ENCODE results near the gene SPDYC.

The SPDYC gene

DNA sequence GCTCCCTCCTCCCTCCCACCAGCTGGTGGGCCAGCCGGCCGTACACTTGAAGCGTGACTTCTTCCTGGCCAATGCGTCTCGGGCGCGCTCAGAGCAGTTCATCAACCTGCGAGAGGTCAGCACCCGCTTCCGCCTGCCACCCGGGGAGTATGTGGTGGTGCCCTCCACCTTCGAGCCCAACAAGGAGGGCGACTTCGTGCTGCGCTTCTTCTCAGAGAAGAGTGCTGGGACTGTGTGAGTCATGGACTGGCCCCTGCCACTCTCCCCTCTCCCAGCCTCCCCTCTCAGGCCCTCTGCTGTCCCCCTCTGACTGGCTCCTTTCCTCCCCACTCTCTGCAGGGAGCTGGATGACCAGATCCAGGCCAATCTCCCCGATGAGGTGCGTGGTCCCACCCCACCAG, 36.4 kb downstream of the SPDYC start:
- 96% methylated on average over 17 of the region's 17 CpGs for WGBS, 2 experiments
- H3K36me3 ChIP-seq (ENCODE audit: control insufficient read depth, insufficient read depth, low read length): no peaks in the 10 kb centered on the region
- H3K4me3 ChIP-seq (ENCODE audit: insufficient read depth, low read depth, low read length): no peak overlapping the region
- H3K4me1 ChIP-seq (ENCODE audit: control insufficient read depth, insufficient read depth, low read length): no peaks in the 10 kb centered on the region
- no peak overlapping the region for H3K27ac ChIP-seq (ENCODE audit: insufficient read depth, low read depth, low read length, poor library complexity, severe bottlenecking)
- no peaks in the 10 kb centered on the region for H3K27me3 ChIP-seq (ENCODE audit: control insufficient read depth, insufficient read depth, low read length, poor library complexity, severe bottlenecking)
- H3K9me3 ChIP-seq (ENCODE audit: control insufficient read depth, low read length): no peaks in the 10 kb centered on the region

DNA sequence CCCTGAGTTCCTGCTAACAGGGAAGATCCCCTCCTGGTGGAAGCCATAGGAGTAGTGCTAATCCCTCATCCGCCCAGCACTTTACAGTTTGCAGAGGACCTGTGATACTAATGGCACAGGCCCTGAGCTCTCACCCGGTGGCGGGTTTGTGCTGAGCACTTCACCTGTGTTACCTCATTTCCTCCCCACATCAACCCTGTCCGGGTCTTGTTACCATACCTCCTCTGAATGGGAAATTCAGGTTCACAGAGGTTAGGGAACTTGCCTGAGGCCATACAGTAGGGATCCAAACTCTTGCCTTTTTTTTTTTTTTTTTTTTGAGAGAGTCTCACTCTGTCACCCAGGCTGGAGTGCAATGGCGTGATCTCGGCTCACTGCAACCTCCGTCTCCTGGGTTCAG, 36.9 kb downstream of the SPDYC start:
- WGBS, 2 experiments: 94 to 96% methylated on average over 7 of the region's 7 CpGs
- H3K36me3 ChIP-seq (ENCODE audit: control insufficient read depth, insufficient read depth, low read length): no peaks in the 10 kb centered on the region
- H3K4me1 ChIP-seq (ENCODE audit: control insufficient read depth, insufficient read depth, low read length): no peaks in the 10 kb centered on the region
- no peak overlapping the region for H3K4me3 ChIP-seq (ENCODE audit: insufficient read depth, low read depth, low read length)
- no peak overlapping the region for H3K27ac ChIP-seq (ENCODE audit: insufficient read depth, low read depth, low read length, poor library complexity, severe bottlenecking)
- H3K9me3 ChIP-seq (ENCODE audit: control insufficient read depth, low read length): no peaks in the 10 kb centered on the region
- H3K27me3 ChIP-seq (ENCODE audit: control insufficient read depth, insufficient read depth, low read length, poor library complexity, severe bottlenecking): no peaks in the 10 kb centered on the region

DNA sequence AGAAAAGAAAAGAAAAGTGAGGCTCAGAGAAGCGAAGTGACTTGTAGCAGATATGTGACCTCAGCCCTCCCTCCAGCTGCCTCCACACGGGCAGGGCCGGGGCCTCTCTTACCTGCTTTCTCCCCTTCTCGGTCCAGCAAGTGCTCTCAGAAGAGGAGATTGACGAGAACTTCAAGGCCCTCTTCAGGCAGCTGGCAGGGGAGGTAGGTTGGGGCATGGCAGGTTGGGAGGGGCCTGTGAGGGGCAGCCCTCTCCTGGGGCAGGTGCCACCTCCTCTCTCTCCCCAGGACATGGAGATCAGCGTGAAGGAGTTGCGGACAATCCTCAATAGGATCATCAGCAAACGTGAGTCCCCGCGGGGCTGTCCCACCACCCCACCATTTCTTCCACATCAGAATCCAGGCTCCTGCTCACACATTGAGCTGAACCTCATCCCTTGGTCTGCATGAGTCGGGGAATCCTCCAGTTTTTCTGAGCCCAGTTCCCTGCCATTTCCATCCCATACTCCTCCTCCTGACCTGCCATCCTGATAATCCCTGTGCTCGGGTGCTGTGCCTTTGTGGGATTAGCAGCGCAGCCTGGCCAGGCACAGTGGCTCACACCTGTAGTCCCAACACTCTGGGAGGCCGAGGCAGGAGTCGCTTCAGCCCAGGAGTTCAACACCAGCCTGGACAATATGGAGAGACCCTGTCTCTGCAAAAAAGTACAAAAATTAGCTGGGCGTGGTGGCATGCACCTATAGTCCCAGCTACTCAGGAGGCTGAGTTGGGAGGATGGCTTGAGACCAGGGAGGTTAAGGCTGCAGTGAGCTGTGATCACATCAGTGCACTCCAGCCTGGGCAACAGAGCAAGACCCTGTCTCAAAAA, 38.1 kb downstream of the SPDYC start:
- Histone ChIP-seq H3K4me1 (ENCODE audit: control insufficient read depth, insufficient read depth, low read length) (peaks cover 9% of the 10 kb centered on the region), H3K36me3 (ENCODE audit: control insufficient read depth, insufficient read depth, low read length) (no peaks in the 10 kb centered on the region), H3K27me3 (ENCODE audit: control insufficient read depth, insufficient read depth, low read length, poor library complexity, severe bottlenecking) (no peaks in the 10 kb centered on the region), H3K9me3 (ENCODE audit: control insufficient read depth, low read length) (no peaks in the 10 kb centered on the region), H3K4me3 (ENCODE audit: insufficient read depth, low read depth, low read length) (no peak overlapping the region), H3K27ac (ENCODE audit: insufficient read depth, low read depth, low read length, poor library complexity, severe bottlenecking) (no peak overlapping the region)
- 93% methylated on average over 16 of the region's 16 CpGs for WGBS, 2 experiments

DNA sequence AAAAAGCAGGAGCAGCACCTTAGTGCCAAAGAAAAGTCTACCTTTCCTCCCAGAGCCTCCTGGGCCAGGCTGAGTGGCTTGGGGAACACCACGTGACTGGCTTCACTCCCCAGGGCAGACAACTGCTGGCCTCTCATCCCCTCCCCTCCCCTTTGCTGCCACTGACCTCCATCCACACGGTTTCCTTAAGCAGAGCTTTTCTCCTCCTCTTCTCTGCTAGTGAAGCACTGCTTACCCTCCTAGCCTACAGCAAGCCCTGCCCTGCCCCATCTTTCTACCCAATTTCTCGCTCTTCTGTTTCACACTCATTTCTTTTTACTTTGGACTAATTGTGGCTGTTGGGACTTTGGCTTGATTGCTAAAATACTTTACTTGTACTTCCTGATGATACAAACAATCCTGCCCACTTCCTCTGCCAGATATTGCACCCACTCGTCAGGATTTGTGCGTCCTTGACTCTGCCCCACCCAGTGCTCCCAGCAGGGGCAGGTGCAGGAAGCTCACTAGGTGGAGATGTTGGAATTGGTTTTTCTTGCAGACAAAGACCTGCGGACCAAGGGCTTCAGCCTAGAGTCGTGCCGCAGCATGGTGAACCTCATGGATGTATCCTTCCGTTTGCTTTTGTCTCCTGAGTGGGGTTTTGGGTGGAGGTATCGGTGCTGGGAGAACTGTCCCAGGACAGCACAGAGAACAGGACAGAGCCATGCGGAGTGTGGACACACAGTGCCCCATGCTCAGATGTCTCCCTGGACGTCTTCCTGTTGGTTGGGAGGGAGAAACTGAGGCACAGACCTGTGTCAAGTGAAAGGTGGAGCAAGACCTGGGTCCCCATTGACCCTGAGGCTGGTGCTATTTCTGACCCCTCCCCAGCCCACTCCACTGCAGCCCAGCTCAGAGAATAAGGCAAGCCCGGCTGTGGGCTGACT, 39.0 kb downstream of the SPDYC start:
- 92 to 94% methylated on average over 13 of the region's 13 CpGs for WGBS, 2 experiments
- H3K9me3 ChIP-seq (ENCODE audit: control insufficient read depth, low read length): no peaks in the 10 kb centered on the region
- no peak overlapping the region for H3K27ac ChIP-seq (ENCODE audit: insufficient read depth, low read depth, low read length, poor library complexity, severe bottlenecking)
- no peak overlapping the region for H3K4me3 ChIP-seq (ENCODE audit: insufficient read depth, low read depth, low read length)
- peaks cover 14% of the 10 kb centered on the region for H3K4me1 ChIP-seq (ENCODE audit: control insufficient read depth, insufficient read depth, low read length)
- no peaks in the 10 kb centered on the region for H3K27me3 ChIP-seq (ENCODE audit: control insufficient read depth, insufficient read depth, low read length, poor library complexity, severe bottlenecking)
- H3K36me3 ChIP-seq (ENCODE audit: control insufficient read depth, insufficient read depth, low read length): no peaks in the 10 kb centered on the region

DNA sequence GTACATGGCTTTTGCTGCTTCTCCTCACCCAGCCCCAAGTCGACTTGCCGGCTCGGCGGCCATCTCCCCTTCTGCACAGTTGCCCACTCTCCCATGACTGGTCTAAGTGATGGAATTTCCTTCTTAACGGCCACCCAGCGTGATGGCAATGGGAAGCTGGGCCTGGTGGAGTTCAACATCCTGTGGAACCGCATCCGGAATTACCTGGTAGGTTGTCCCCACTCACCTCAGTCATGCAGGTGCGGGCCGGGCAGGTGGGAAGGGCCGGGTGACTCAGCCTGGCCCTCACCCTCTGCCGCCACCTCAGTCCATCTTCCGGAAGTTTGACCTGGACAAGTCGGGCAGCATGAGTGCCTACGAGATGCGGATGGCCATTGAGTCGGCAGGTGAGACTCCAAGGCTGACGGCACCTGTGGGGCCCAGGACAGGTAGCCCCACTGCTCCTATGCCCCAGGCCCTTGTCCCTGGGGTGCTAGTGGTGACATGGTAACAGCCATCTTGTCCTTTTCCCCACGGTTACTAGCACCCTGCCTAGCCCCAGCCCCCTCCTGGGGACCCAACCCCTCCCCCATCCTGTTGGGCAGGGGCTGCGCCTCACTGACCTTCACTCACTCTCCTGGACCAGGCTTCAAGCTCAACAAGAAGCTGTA, 39.8 kb downstream of the SPDYC start:
- H3K27ac ChIP-seq (ENCODE audit: insufficient read depth, low read depth, low read length, poor library complexity, severe bottlenecking): no peak overlapping the region
- H3K27me3 ChIP-seq (ENCODE audit: control insufficient read depth, insufficient read depth, low read length, poor library complexity, severe bottlenecking): no peaks in the 10 kb centered on the region
- H3K4me3 ChIP-seq (ENCODE audit: insufficient read depth, low read depth, low read length): no peak overlapping the region
- H3K4me1 ChIP-seq (ENCODE audit: control insufficient read depth, insufficient read depth, low read length): peaks cover 14% of the 10 kb centered on the region
- no peaks in the 10 kb centered on the region for H3K9me3 ChIP-seq (ENCODE audit: control insufficient read depth, low read length)
- H3K36me3 ChIP-seq (ENCODE audit: control insufficient read depth, insufficient read depth, low read length): no peaks in the 10 kb centered on the region
- 94% methylated on average over 20 of the region's 20 CpGs for WGBS, 2 experiments

DNA sequence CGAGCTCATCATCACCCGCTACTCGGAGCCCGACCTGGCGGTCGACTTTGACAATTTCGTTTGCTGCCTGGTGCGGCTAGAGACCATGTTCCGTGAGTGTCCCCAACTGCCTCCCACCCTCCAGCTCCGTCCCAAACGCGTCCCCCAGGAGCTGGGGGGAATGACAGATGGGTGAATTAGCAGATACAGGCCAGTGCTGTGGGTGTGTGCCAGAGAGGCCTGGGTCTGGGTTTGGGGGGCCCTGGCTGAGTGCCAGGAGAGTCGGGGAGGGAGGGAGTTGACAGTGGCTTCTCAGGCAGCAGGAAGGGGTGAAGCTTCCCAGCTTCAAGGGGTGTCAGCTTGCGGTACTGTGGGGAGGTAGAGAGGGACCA, 40.3 kb downstream of the SPDYC start:
- Histone ChIP-seq H3K36me3 (ENCODE audit: control insufficient read depth, insufficient read depth, low read length) (no peaks in the 10 kb centered on the region), H3K27ac (ENCODE audit: insufficient read depth, low read depth, low read length, poor library complexity, severe bottlenecking) (no peak overlapping the region), H3K27me3 (ENCODE audit: control insufficient read depth, insufficient read depth, low read length, poor library complexity, severe bottlenecking) (no peaks in the 10 kb centered on the region), H3K4me1 (ENCODE audit: control insufficient read depth, insufficient read depth, low read length) (peaks cover 14% of the 10 kb centered on the region), H3K4me3 (ENCODE audit: insufficient read depth, low read depth, low read length) (no peak overlapping the region), H3K9me3 (ENCODE audit: control insufficient read depth, low read length) (no peaks in the 10 kb centered on the region)
- WGBS, 2 experiments: 95% methylated on average over 14 of the region's 14 CpGs

DNA sequence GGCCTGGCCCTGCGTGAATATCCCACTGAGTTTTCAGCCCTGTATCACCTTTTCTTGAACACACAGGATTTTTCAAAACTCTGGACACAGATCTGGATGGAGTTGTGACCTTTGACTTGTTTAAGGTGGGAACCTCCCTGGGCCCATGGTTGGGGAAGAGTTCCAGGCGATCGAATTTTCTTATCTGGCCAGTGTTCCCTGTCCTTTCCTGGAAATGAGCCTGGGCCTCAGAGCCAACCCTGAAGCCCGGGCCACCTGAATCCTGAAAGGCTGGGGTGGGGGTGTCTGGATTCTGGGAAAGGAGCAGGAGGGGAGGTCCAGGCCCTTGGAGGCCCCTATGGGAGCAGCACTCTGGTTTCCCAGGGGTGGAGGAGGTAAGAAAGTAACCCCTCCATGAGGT, 40.7 kb downstream of the SPDYC start:
- Histone ChIP-seq H3K9me3 (ENCODE audit: control insufficient read depth, low read length) (no peaks in the 10 kb centered on the region), H3K27ac (ENCODE audit: insufficient read depth, low read depth, low read length, poor library complexity, severe bottlenecking) (no peak overlapping the region), H3K36me3 (ENCODE audit: control insufficient read depth, insufficient read depth, low read length) (no peaks in the 10 kb centered on the region), H3K27me3 (ENCODE audit: control insufficient read depth, insufficient read depth, low read length, poor library complexity, severe bottlenecking) (no peaks in the 10 kb centered on the region), H3K4me1 (ENCODE audit: control insufficient read depth, insufficient read depth, low read length) (peaks cover 14% of the 10 kb centered on the region), H3K4me3 (ENCODE audit: insufficient read depth, low read depth, low read length) (no peak overlapping the region)
- 89 to 96% methylated on average over 4 of the region's 4 CpGs for WGBS, 2 experiments

DNA sequence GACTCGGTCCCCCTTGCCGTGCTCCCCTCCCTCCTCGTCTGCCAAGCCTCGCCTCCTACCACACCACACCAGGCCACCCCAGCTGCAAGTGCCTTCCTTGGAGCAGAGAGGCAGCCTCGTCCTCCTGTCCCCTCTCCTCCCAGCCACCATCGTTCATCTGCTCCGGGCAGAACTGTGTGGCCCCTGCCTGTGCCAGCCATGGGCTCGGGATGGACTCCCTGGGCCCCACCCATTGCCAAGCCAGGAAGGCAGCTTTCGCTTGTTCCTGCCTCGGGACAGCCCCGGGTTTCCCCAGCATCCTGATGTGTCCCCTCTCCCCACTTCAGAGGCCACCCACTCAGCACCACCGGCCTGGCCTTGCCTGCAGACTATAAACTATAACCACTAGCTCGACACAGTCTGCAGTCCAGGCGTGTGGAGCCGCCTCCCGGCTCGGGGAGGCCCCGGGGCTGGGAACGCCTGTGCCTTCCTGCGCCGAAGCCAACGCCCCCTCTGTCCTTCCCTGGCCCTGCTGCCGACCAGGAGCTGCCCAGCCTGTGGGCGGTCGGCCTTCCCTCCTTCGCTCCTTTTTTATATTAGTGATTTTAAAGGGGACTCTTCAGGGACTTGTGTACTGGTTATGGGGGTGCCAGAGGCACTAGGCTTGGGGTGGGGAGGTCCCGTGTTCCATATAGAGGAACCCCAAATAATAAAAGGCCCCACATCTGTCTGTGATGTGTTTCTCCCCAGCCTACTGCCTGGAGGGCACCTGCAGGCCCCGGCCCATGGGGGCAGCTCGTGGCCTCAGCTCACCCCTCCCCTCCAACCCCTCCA, 41.5 kb downstream of the SPDYC start:
- H3K4me1 ChIP-seq (ENCODE audit: control insufficient read depth, insufficient read depth, low read length): peaks cover 14% of the 10 kb centered on the region
- no peaks in the 10 kb centered on the region for H3K27me3 ChIP-seq (ENCODE audit: control insufficient read depth, insufficient read depth, low read length, poor library complexity, severe bottlenecking)
- H3K9me3 ChIP-seq (ENCODE audit: control insufficient read depth, low read length): no peaks in the 10 kb centered on the region
- WGBS, 2 experiments: 89% methylated on average over 29 of the region's 29 CpGs
- H3K4me3 ChIP-seq (ENCODE audit: insufficient read depth, low read depth, low read length): no peak overlapping the region
- H3K27ac ChIP-seq (ENCODE audit: insufficient read depth, low read depth, low read length, poor library complexity, severe bottlenecking): no peak overlapping the region
- no peaks in the 10 kb centered on the region for H3K36me3 ChIP-seq (ENCODE audit: control insufficient read depth, insufficient read depth, low read length)

DNA sequence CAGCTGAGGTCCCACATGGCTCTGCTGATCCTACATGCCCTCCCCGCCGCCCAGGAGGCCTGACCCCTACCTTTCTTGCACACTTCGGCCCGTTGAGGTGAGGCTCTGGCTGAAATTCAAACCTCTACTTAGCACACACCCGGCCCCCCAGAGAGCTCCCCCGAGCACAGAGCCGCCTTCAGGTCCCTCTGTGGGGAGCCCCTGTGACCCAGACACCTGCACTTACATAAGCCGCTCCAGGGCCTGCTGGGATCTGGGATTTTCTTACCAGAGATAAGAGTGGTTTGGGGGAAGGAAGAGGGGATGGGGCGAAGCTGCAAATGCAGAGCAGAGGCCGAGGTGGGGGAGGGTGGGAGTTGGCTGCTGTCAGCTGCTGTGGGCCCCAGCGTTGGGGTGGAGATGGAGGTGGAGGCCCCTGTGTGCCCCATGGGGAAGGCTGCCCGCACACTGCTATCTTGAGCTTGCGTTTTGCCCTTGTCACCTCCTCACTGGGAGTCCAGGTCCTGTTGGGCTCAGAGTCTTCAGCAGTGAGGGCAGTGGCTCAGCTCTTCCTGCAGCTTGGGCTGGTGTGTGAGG, 42.3 kb downstream of the SPDYC start:
- WGBS, 2 experiments: 73% methylated on average over 13 of the region's 13 CpGs
- H3K4me1 ChIP-seq (ENCODE audit: control insufficient read depth, insufficient read depth, low read length): peaks cover 14% of the 10 kb centered on the region
- no peaks in the 10 kb centered on the region for H3K36me3 ChIP-seq (ENCODE audit: control insufficient read depth, insufficient read depth, low read length)
- no peaks in the 10 kb centered on the region for H3K9me3 ChIP-seq (ENCODE audit: control insufficient read depth, low read length)
- H3K4me3 ChIP-seq (ENCODE audit: insufficient read depth, low read depth, low read length): no peak overlapping the region
- H3K27me3 ChIP-seq (ENCODE audit: control insufficient read depth, insufficient read depth, low read length, poor library complexity, severe bottlenecking): no peaks in the 10 kb centered on the region
- no peak overlapping the region for H3K27ac ChIP-seq (ENCODE audit: insufficient read depth, low read depth, low read length, poor library complexity, severe bottlenecking)

Measured in ectodermal cell (in vitro differentiated cells).